Heart left ventricle (tissue), 16 donors: ENCODE measurements around the gene CD27. TPM values are rescaled to one million over a fixed set of nuclear protein-coding genes. Genes with fewer than 3 reads are reported as not detected.

Experiments used
- ATAC-seq, 4 donors: fragments of 200-7000 bp; cut with Tn5 transposase; one replicate each; pipeline ENCODE4 v1.9.1; 2020 to 2022; ENCODE audit warnings: moderate library complexity in 4 of 4, mild to moderate bottlenecking in 3 of 4, moderate number of reproducible peaks in 1 of 4
- DNase-seq, 5 donors: peaks; one replicate each; pipeline ENCODE4 v3.0.0-alpha.2; 2020
- H3K27ac ChIP-seq, 12 donors: fragments of 200-600 bp; sonication (generic) in 4 of 12; one replicate each; pipeline versions ENCODE4 v1.5.0 to v1.8.0; 2016 to 2022; ENCODE audit warnings: mild to moderate bottlenecking in 2 of 12
- H3K27me3 ChIP-seq, 9 donors: fragments of 200-600 bp; sonication (generic) in 2 of 9; one replicate each; pipeline versions ENCODE4 v1.5.1 to v1.8.0; 2016 to 2022; ENCODE audit warnings: mild to moderate bottlenecking in 3 of 9
- H3K36me3 ChIP-seq, 9 donors: fragments of 200-600 bp; sonication (generic) in 2 of 9; one replicate each; pipeline versions ENCODE4 v1.5.0 to v1.8.0; 2018 to 2022; ENCODE audit warnings: mild to moderate bottlenecking in 2 of 9
- H3K4me1 ChIP-seq, 12 donors: fragments of 200-600 bp; sonication (generic) in 4 of 12; one replicate each; pipeline versions ENCODE4 v1.5.0 to v1.8.0; 2016 to 2022; ENCODE audit warnings: mild to moderate bottlenecking in 3 of 12
- H3K4me3 ChIP-seq, 12 donors: fragments of 200-600 bp; sonication (generic) in 4 of 12; one replicate each; pipeline versions ENCODE4 v1.5.0 to v1.8.0; 2017 to 2022; ENCODE audit warnings: mild to moderate bottlenecking in 9 of 12, moderate library complexity in 4 of 12
- H3K9me3 ChIP-seq, 12 donors: fragments of 200-600 bp; sonication (generic) in 4 of 12; one replicate each; pipeline versions ENCODE4 v1.5.0 to v1.8.0; 2016 to 2022; ENCODE audit warnings: mild to moderate bottlenecking in 1 of 12
- CTCF ChIP-seq, 12 donors: fragments of 200-600 bp; sonication (generic) in 4 of 12; IDR thresholded peaks; one replicate each; pipeline versions ENCODE4 v1.5.0 to v1.8.0; 2018 to 2022; ENCODE audit warnings: antibody characterized with exemption in 12 of 12, mild to moderate bottlenecking in 5 of 12
- POLR2A ChIP-seq, 2 donors: fragments of 450-650 bp; IDR thresholded peaks; one replicate each; pipeline ENCODE4 v1.6.1; 2017; ENCODE audit warnings: antibody characterized with exemption in 2 of 2, mild to moderate bottlenecking in 2 of 2, moderate library complexity in 2 of 2
- WGBS, 4 donors: extraction: QIAGEN DNeasy Blood & Tissue Kit in 2 of 4; methylation state at CpG; one replicate each; pipeline versions ENCODE4 v1.1.5 to v1.1.7; 2013 to 2018; 5-methylcytosine and 5-hydroxymethylcytosine counted together
- intact Hi-C, 10 donors: fragments of 100-400 bp; cut with DNase I; formaldehyde crosslinking; loops; one replicate each; pipeline versions ENCODE4 v1.11.1 to v1.14.2; 2022
- polyA plus RNA-seq, 2 donors: library from polyadenylated mRNA; stranded (reverse); fragments of 200-250 nt; gene quantifications; one replicate each; pipeline ENCODE4 v1.2.3, GENCODE V29; 2013
- total RNA-seq, 9 donors: library from RNA; depleted of rRNA in 2 of 9; stranded (reverse); fragments of >200 nt in 2 of 9; fragmentation: NEBNext Ultra II Directional in 3 of 9; extraction: Animal tissue kit (Norgen Biotek cat#: 25700) in 3 of 9; gene quantifications; one replicate each; pipeline versions ENCODE4 v1.1.0 to v1.2.4, GENCODE V29; 2016 to 2023
- donor health status: ischemic (EF 13 %, LVEDD 7.1; RV severe dilation, severe dysfunction).
- donor health status: healthy with polysubstance abuse.
- donor health status: DM: no; HTN: yes; CAD: no.
- donor health status: DM: no; HTN: no; CAD: no.
- donor health status: ischemic (EF 25% LVEDD 6.9; RV normal size, moderate dysfunction).
- donor health status: ischemic (EF 25% LVEDD 5.7; RV mildly dilated, moderate dysfunction).
- donor health status: healthy.
- donor health status: DM: yes; HTN: yes; CAD: no.
- donor health status: ischemic (EF 35%, LVEDD 5.7; RV mildly dilated, moderate dysfunction).
- donor health status: nonischemic (EF 11% LVEDD 7.7; RV severe dilation, severe dysfunction).
- donor health status: DM: yes; HTN: yes; CAD: no.
- donor health status: PGD.
- donor health status: ischemic (EF 29% LVEDD 5.4; RV normal size, mild dysfunction).
- donor health status: nonischemic (EF 23%, LVEDD 6.1; RV moderate dilation, normal function).

The CD27 gene
- total and polyA plus RNA-seq, 11 donors = 0.19 to 5.3 (median 0.40) TPM; not detected in 6

- Histone ChIP-seq H3K4me1 (peaks cover 0 to 42% (median 25%) of the 10 kb centered on the region in 12 donors), H3K9me3 (no peaks in the 10 kb centered on the region), H3K36me3 (peaks cover 0 to 47% (median 39%) of the 10 kb centered on the region in 9 donors), H3K4me3 (peak overlapping the region; percentile 40 to 99 (median 68)), H3K27me3 (no peaks in the 10 kb centered on the region), H3K27ac (peak overlapping the region; percentile 90 to 100 (median 97))
- no peak for TF ChIP-seq CTCF (IDR thresholded peaks at IDR 0.05)
- no peak for TF ChIP-seq POLR2A (IDR thresholded peaks at IDR 0.05)
- DNase-seq (peak in 1 of 5 donors; percentile 38), ATAC-seq (peak in 2 of 4 donors; percentile 2 to 4)
- intact Hi-C loops = no loop called here
- 11 to 16% (median 14%) methylated on average over 11 of the region's 11 CpGs for WGBS, 4 donors
Observed at GRCh38 chr12:6450869-6451347, 6.2 kb downstream of the CD27 start.

- intact Hi-C loops = loop anchor here in 1 of 10 donors (1.0 kb wide), 1 partner anchor 19 kb away; the partner anchor contains the start of gene VAMP1
- peak within 1 kb of the TSS; percentile 40 to 99 (median 68) for H3K4me3 ChIP-seq
- H3K27ac ChIP-seq = peak within 1 kb of the TSS; percentile 90 to 100 (median 97)
- TF ChIP-seq POLR2A (IDR thresholded peaks at IDR 0.05) (peak; percentile 19 to 64), CTCF (IDR thresholded peaks at IDR 0.05) (no peak)
- peak; percentile 88 to 93 (median 90) for DNase-seq
- no peaks in the 10 kb centered on the region for H3K9me3 ChIP-seq
- peak; percentile 91 to 96 (median 94) for ATAC-seq
- H3K4me1 ChIP-seq = peaks cover 0 to 42% (median 25%) of the 10 kb centered on the region in 12 donors
- WGBS, 4 donors = 2 to 7% (median 3%) methylated on average over 25 to 27 of the region's 27 CpGs
- H3K27me3 ChIP-seq = no peaks in the 10 kb centered on the region
- peaks cover 0 to 46% (median 40%) of the 10 kb centered on the region in 9 donors for H3K36me3 ChIP-seq
Observed at GRCh38 chr12:6451348-6452244, 6.8 kb downstream of the CD27 start, which contains the start of gene TAPBPL. Gene TAPBPL (plus strand): TSS chr12:6452042. CDS start chr12:6452249, 207 bp downstream.

- WGBS, 4 donors = 10 to 17% (median 12%) methylated on average over 8 to 9 of the region's 9 CpGs
- ATAC-seq (peak; percentile 12 to 40 (median 35)), DNase-seq (peak in 4 of 5 donors; percentile 44 to 59 (median 52))
- H3K9me3 ChIP-seq = no peaks in the 10 kb centered on the region
- intact Hi-C loops = loop anchor here in 1 of 10 donors (1.0 kb wide), 1 partner anchor 18 kb away; the partner anchor contains the start of gene VAMP1
- peak overlapping the region; percentile 40 to 99 (median 68) for H3K4me3 ChIP-seq
- peaks cover 0 to 42% (median 25%) of the 10 kb centered on the region in 12 donors for H3K4me1 ChIP-seq
- H3K27ac ChIP-seq = peak overlapping the region; percentile 90 to 100 (median 97)
- no peaks in the 10 kb centered on the region for H3K27me3 ChIP-seq
- peaks cover 0 to 48% (median 42%) of the 10 kb centered on the region in 9 donors for H3K36me3 ChIP-seq
- TF ChIP-seq CTCF (IDR thresholded peaks at IDR 0.05) = no peak
- TF ChIP-seq POLR2A (IDR thresholded peaks at IDR 0.05) = no peak
Observed at GRCh38 chr12:6452245-6452943, 7.6 kb downstream of the CD27 start.
